Activated gamma-delta T cell treated with Interleukin-2 at 50 U/mL for 16 hours (primary cell): ENCODE data around the gene TMPRSS11B.
"Not testable (repeated sequence)": the region's sequence is repeated elsewhere in the genome, so short reads cannot be mapped to it uniquely, and the experiment has no call there.

Experiments
- DNase-seq: peaks from one replicate; pipeline ENCODE4 v3.0.0-alpha.2; 2020

The TMPRSS11B gene

DNA sequence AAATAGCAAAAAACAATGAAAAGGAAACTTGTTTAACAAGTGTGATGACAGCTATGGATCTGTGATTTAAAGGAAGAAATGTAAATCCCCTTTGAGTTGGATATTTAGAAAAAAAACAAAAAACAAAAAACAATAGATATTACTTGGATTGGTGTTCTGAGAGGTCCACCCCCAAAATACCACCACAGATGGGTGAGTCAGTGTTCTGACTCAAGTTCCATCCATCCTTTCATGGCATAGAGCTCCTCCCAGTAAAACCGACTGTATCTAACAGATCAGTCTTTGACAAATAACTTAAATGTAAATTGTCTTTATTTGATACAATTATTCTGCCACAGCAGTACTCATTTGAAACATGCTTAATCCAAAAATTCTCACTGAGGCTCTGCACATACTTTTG, 27.4 kb downstream of the TMPRSS11B start:
- DNase-seq = no peak

DNA sequence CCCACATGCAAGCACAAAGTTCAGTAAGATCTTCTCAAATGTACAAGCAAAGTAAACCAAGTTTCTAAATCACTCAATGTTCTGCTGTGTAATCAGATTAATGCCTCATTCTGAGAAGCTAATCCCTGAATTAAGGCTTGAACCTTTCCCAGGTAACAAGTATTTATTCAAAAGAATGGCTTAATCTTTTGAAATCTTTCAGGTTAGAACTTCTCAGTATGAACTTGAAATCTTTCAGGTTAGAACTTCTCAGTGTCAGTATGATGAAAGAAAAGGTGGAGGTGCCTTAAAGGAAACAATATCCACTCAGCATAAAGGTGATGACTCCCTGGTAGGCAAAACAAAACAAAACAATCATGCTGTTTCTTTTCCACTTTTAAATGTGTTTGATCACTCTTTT, 29.0 kb downstream of the TMPRSS11B start:
- no peak for DNase-seq

DNA sequence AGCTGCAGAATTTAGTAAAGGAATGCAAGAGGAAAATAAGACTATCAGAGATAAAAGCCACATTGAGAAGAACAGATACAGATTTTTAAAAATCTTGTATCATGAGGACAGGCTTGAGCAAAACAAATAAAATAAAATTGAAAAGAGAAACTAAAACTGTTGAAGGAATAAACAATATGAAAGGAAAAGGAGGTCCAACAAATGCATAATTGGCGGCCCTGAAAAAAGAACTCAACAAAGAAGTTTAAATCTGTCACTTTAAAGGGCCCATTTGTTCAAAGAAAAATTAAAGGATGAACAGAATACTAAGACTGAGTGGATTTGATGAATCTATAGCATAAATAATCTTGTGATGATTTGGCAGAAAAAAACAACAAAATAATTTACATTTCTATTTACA, 36.5 kb downstream of the TMPRSS11B start:
- no peak for DNase-seq

DNA sequence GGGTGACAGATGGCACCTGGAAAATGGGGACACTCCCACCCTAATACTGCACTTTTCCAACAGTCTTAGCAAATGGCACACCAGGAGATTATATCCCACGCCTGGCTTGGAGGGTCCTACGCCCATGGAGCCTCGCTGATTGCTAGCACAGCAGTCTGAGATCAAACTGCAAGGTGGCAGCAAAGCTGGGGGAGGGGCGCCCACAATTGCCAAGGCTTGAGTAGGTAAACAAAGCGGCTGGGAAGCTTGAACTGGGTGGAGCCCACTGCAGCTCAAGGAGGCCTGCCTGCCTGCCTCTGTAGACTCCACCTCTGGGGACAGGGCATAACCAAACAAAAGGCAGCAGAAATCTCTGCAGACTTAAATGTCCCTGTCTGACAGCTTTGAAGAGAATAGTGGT, 51.2 kb downstream of the TMPRSS11B start:
- not testable (repeated sequence) for DNase-seq

DNA sequence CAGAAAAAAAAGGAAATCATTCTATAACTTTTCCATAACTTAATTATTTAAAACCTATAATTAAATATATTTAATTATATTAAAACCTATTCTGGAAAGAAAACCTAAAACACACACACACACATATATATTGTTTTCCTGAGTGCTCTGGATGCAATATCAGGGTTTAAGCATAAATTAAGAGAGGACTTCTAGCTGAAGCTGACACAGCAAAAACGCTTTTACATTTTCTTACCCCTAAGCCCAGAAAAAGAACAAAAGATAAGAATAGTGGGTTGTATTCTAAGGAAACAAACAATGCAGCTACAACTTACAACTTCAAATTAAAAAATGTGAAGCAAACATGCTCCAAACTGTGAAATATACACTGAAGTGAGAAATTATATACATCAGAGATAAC, 52.3 kb downstream of the TMPRSS11B start:
- no peak for DNase-seq

DNA sequence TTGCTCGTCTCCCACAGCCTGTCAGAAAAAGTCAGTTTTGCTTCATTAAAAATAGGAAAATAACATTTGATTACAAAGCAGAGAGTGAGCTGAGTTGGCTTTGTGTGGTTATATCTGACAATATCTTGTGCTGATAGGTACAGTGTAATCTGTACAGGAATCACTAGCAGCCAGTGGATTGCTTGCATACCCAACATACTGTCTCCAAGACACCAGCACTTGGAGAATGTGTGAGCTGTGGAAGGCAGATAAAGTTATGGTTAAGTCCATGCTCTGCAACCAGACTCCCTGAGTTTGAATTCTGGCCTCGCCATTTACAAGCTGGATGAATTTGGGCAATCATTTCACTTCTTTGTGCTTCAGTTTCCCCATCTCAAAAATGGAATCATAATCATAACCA, 58.3 kb downstream of the TMPRSS11B start:
- DNase-seq = no peak

DNA sequence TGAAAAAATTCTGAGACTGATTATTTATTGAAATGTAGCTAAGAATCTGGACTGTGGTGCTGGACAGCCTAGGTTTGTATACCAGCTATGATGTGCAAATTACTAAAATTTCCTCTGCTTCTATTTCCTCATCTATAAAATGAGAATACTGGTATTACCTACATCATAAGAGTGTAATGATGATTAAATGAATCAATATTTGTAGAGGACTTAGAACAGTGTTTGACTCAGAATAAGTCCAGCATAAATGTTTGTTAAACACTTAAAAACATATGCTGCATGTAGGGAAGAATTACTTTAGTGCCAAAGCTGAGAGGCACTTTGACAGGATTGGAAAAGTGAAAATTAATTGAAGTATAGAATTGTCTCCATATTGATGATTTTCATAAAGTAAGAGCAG, 60.6 kb downstream of the TMPRSS11B start:
- DNase-seq = no peak

DNA sequence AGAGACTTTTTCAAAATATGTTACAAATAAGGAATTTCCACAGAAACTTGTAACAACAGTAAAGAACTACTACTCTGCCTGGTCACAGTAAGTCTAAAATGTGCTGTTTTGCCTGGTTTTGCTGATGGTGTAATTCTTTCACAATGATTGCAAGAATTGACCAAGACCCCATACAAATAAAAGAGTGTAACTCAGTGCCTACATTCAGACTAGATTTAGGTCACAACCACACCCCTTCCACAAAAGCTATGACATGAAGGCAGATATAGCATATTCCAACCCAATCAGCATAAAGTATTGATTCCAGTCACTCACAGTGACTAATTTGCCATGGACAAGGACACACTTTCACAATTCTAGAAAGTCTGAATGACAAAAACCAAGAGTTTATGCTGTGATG, 62.1 kb downstream of the TMPRSS11B start:
- no peak for DNase-seq

DNA sequence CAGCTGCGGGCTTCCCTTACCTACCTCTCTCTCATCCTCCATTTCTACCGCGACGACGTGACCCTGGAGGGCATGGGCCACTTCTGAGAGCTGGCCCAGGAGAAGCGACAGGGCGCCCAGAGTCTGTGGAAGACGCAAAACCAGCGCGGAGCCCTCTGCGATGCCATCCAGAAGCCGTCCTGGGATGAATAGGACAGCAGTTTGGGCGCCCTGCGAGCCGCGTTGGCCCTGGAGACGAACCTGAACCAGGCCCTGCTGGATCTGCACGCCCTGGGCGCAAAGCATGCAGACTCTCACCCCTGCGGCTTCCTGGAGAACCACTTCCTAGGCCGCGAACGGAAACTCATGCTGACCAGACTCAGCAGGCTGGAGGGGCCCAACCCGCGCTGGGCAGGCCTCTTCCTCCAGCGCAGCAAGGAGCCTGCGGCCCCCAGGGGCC, 63.1 kb downstream of the TMPRSS11B start:
- no peak for DNase-seq

DNA sequence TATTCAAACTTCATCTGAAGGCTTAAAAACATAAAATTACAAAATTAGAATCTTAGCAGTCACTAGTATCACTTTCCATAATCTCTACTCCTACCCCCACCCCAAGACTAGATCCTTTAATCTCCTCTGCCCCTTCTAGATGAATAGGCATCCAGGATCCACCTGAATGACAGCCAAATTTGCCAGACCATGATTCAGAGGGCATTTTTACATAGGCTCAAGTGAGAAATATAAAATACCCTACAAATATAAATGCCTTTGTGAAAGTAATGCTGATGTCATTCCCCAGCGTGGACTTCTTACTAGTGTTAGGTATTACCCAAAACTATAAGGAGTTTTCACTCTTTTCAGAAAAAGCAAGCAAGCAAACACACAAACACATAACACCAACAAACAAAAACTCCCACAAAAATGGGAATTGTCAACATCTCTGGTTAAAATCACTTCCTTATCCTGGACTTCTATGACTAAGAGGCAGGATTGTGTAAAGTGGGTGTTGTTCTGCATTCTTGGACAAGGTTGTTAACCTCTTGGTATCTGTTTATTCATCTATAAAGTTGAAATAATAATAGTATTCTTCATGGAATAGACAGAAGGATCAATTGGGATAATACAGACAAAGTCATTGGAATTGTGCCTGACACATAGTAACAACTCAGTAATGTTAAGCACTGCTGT, 64.5 kb downstream of the TMPRSS11B start:
- DNase-seq = no peak

DNA sequence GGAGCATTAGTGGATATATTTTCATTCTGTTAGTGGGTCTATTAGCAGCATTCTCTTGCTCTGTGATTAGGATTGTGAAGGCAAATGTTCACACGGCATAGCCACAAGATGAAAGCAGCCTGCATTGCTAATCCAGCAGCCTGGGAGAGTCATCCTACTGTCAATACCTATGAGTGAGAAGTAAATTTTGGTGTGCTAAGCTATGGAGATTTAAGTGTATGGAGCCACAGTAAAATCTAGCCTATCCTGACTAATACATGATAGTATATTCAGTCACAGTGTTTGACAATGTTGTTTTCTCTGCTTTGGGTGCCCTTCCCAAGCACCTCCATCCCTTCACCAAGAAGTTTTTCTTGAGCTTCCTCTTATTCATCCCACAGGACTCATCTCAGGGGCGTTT, 68.6 kb downstream of the TMPRSS11B start:
- DNase-seq = no peak
